HG03571 (cell line): Measurements from ENCODE around the gene KRT86.

ENCODE experiments used
- ATAC-seq: cut with Tn5 transposase; IDR thresholded peaks from one replicate; pipeline ENCODE4 v1.9.1; 2021; ENCODE audit not compliant: unreplicated experiment

The KRT86 gene

GRCh38 chr12:52354200-52354599, 79.8 kb downstream of the KRT86 start:
- no peak for ATAC-seq

DNA sequence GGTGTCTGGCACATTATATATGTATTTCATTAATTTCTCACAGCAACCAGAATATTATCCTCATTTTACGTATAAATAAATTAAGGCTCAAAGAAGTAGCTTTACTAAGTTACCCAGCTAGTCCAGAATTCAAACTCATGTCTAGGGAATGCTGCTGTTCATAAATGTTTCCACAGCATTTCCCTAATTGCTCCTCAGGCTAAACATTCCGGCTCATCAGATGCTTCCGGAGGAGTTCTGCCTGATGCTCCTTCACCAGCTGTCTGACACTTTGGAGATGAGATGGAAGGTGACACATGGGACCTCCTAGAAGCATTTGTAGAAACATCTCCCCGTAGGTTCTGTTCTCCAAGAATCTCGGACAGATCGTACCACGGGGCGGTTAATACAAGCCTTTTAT, 80.7 kb downstream of the KRT86 start:
- no peak for ATAC-seq

DNA sequence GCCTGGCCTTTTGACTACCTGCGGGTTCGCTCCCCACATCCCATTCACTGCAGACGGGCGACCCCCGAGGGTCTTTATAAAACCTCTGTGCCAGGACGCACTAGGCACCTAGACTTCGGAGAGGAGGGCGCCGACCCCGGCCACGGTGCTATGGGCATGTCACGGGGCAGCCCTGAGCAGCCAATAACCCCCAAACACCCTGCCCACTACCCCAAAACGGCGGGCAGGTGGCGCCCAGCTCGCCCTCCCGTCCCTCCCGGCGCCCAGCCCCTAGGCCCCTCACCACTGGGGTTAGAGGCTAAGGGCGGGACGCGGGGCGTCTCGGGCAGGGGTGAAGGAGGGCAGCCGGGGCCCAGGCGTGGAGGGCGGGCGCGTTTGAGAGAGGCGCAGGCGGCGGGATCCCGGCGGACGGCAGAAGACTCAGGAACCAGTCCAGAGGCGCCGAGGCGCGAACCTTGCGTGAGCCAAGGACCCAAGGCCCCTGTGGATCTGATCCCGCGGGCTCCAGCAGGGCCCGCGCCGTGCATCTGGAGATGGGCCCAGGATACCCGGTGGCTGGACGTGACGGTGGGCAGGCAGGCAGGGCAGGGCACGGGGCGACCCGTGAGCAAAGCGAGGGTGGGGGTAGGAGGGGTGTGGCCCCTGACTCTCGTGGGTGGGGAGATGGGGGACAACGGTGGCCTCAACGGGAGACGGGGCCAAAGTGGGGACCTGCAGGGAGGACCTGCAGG, 81.8 kb downstream of the KRT86 start:
- no peak for ATAC-seq

GRCh38 chr12:52356762-52357580, 82.5 kb downstream of the KRT86 start:
- no peak for ATAC-seq
